ENCODE results near the gene SMURF1. TPM values are rescaled to one million over a fixed set of nuclear protein-coding genes. Genes with fewer than 3 reads are reported as not detected.

SMURF1 gene
- total and polyA plus RNA-seq, 4 donors, result 2.9 to 16.8 (median 5.9) TPM

DNA sequence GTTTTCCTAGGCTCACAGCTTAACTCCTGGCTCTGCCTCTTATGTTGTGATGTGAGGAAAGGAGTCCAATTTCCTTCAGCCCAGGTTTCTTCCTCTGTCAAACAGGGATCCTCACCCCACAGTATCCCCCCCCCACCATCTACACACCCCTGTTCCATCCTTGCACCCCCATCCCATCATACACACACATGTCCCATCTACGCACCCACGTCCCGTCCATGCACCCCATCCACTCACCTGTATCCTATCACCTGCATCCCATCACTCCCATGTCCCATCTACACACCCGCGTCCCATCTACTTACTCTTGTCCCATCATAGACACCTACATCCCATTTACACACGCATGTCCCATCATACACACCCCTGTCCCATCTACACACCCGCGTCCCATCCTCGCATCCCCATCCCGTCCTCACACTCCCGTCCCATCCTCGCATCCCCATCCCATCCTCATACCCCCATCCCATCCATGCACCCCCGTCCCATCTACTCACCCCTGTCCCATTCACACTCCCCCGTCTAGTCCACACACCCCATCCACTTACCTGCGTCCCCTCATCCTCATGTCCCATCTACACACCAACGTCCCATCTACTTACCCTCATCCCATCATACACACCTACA, 148.3 kb downstream of the SMURF1 start:
- H3K9me3 ChIP-seq (ENCODE audit: control insufficient read depth in 4 of 4, low read length in 3 of 4), result no peaks in the 10 kb centered on the region
- no peak for TF ChIP-seq RXRA (IDR thresholded peaks at IDR 0.05)
- TF ChIP-seq, protein P1, sequence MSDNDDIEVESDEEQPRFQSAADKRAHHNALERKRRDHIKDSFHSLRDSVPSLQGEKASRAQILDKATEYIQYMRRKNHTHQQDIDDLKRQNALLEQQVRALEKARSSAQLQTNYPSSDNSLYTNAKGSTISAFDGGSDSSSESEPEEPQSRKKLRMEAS (IDR thresholded peaks at IDR 0.05), result no peak
- no peaks in the 10 kb centered on the region for H3K4me1 ChIP-seq (ENCODE audit: control insufficient read depth in 4 of 4, insufficient read depth in 4 of 4, low read length in 3 of 4)
- no peak for DNase-seq (ENCODE audit: low spot score)
- H3K27me3 ChIP-seq (ENCODE audit: control insufficient read depth in 4 of 4, insufficient read depth in 4 of 4, low read length in 3 of 4), result no peaks in the 10 kb centered on the region
- 97% methylated on average over 16 of the region's 16 CpGs for WGBS
- peaks cover 15 to 82% (median 52%) of the 10 kb centered on the region in 4 donors for H3K36me3 ChIP-seq (ENCODE audit: control insufficient read depth in 4 of 4, insufficient read depth in 3 of 4, low read depth in 1 of 4, low read length in 3 of 4)
- H3K4me3 ChIP-seq (ENCODE audit: low read depth in 1 of 3, low read length in 3 of 3), result no peak overlapping the region
- no peak overlapping the region for H3K27ac ChIP-seq (ENCODE audit: low read depth in 1 of 2, low read length in 2 of 2)
- no peak overlapping the region for H3K9ac ChIP-seq (ENCODE audit: low read depth in 1 of 2, low read length in 2 of 2)

DNA sequence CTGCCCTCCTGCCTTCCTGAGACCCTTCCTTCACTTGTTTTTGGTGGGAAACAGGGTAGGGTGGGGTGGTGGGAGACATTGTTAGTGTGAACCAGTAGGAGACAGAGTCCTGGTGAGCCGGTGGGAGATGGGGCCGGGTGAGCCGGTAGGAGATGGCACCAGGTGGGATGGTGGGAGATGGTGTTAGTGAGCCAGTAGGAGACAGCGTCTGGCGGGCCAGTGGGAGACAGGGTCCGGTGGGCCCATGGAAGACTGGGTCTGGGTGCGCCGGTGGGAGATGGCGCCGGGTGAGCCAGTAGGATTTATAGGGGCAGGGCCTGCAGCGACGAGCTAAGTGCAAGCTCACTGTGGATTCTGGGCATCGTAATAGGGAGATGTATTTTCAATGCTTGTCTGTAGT, 148.8 kb downstream of the SMURF1 start:
- Histone ChIP-seq H3K27me3 (ENCODE audit: control insufficient read depth in 4 of 4, insufficient read depth in 4 of 4, low read length in 3 of 4) (no peaks in the 10 kb centered on the region), H3K4me1 (ENCODE audit: control insufficient read depth in 4 of 4, insufficient read depth in 4 of 4, low read length in 3 of 4) (no peaks in the 10 kb centered on the region), H3K9me3 (ENCODE audit: control insufficient read depth in 4 of 4, low read length in 3 of 4) (no peaks in the 10 kb centered on the region), H3K27ac (ENCODE audit: low read depth in 1 of 2, low read length in 2 of 2) (no peak overlapping the region), H3K4me3 (ENCODE audit: low read depth in 1 of 3, low read length in 3 of 3) (no peak overlapping the region), H3K36me3 (ENCODE audit: control insufficient read depth in 4 of 4, insufficient read depth in 3 of 4, low read depth in 1 of 4, low read length in 3 of 4) (peaks cover 18 to 82% (median 56%) of the 10 kb centered on the region in 4 donors), H3K9ac (ENCODE audit: low read depth in 1 of 2, low read length in 2 of 2) (no peak overlapping the region)
- no peak for DNase-seq (ENCODE audit: low spot score)
- TF ChIP-seq RXRA (IDR thresholded peaks at IDR 0.05) (no peak), EGR1 (IDR thresholded peaks at IDR 0.05; ENCODE audit: low read depth in 2 of 2) (no peak), FOXA1 (IDR thresholded peaks at IDR 0.05) (no peak), HNF4G (IDR thresholded peaks at IDR 0.05) (no peak)
- TF ChIP-seq, protein P2, sequence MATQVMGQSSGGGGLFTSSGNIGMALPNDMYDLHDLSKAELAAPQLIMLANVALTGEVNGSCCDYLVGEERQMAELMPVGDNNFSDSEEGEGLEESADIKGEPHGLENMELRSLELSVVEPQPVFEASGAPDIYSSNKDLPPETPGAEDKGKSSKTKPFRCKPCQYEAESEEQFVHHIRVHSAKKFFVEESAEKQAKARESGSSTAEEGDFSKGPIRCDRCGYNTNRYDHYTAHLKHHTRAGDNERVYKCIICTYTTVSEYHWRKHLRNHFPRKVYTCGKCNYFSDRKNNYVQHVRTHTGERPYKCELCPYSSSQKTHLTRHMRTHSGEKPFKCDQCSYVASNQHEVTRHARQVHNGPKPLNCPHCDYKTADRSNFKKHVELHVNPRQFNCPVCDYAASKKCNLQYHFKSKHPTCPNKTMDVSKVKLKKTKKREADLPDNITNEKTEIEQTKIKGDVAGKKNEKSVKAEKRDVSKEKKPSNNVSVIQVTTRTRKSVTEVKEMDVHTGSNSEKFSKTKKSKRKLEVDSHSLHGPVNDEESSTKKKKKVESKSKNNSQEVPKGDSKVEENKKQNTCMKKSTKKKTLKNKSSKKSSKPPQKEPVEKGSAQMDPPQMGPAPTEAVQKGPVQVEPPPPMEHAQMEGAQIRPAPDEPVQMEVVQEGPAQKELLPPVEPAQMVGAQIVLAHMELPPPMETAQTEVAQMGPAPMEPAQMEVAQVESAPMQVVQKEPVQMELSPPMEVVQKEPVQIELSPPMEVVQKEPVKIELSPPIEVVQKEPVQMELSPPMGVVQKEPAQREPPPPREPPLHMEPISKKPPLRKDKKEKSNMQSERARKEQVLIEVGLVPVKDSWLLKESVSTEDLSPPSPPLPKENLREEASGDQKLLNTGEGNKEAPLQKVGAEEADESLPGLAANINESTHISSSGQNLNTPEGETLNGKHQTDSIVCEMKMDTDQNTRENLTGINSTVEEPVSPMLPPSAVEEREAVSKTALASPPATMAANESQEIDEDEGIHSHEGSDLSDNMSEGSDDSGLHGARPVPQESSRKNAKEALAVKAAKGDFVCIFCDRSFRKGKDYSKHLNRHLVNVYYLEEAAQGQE (IDR thresholded peaks at IDR 0.05), result no peak
- WGBS, result 93% methylated on average over 13 of the region's 13 CpGs

DNA sequence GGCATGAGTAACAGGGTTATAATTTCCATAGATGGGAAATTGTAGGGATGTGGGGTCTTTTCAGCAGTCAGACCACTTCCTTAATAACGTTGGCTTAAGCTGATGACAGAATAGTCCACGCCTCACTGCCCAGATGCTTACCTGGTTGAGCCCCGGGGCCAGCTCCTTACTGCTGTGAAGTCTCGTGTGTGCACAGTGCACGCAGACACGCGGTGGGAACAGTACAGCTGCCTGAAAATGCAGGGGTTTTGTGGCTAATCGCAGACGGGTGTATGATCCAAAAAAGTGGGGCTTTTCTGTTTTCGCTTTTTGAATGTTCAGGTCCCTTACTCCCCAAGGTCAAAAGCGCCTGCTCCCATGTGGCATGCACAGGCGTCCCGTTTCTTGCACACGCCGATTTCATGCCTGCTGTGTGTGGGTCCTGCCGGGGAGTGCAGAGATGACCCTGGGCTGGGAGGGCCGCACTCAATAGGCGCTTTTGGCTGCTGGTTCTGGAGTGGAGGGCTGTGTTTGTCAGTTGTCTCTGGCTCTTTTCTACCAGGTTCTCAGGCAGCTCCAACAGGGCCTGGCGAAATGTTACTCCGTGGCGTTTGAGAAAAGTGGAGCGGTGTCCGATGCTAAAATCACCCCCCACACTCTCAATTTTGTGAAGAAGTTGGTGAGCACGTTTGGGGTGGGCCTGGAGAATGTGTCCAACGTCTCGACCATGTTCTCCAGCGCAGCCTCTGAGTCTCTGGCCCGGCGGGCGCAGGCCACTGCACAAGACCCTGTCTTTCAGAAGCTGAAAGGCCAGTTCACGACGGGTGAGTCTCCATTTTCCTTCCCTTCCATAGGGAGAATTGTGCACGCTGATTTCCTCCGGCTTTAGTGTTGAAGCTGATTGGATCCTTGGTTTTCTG, 149.6 kb downstream of the SMURF1 start:
- Histone ChIP-seq H3K4me3 (ENCODE audit: low read depth in 1 of 3, low read length in 3 of 3) (no peak overlapping the region), H3K36me3 (ENCODE audit: control insufficient read depth in 4 of 4, insufficient read depth in 3 of 4, low read depth in 1 of 4, low read length in 3 of 4) (peaks cover 18 to 82% (median 58%) of the 10 kb centered on the region in 4 donors), H3K27ac (ENCODE audit: low read depth in 1 of 2, low read length in 2 of 2) (no peak overlapping the region), H3K4me1 (ENCODE audit: control insufficient read depth in 4 of 4, insufficient read depth in 4 of 4, low read length in 3 of 4) (no peaks in the 10 kb centered on the region), H3K9ac (ENCODE audit: low read depth in 1 of 2, low read length in 2 of 2) (no peak overlapping the region), H3K27me3 (ENCODE audit: control insufficient read depth in 4 of 4, insufficient read depth in 4 of 4, low read length in 3 of 4) (no peaks in the 10 kb centered on the region), H3K9me3 (ENCODE audit: control insufficient read depth in 4 of 4, low read length in 3 of 4) (no peaks in the 10 kb centered on the region)
- no peak for DNase-seq (ENCODE audit: low spot score)
- WGBS, result 95% methylated on average over 34 of the region's 34 CpGs
- TF ChIP-seq FOXA2 (IDR thresholded peaks at IDR 0.05) (no peak), TAF1 (conservative IDR thresholded peaks at IDR 0.05) (no peak), SP1 (IDR thresholded peaks at IDR 0.05) (no peak)
- TF ChIP-seq, protein P1 (IDR thresholded peaks at IDR 0.05), result no peak
